Measurements from ENCODE around the gene C1orf116.

DNA sequence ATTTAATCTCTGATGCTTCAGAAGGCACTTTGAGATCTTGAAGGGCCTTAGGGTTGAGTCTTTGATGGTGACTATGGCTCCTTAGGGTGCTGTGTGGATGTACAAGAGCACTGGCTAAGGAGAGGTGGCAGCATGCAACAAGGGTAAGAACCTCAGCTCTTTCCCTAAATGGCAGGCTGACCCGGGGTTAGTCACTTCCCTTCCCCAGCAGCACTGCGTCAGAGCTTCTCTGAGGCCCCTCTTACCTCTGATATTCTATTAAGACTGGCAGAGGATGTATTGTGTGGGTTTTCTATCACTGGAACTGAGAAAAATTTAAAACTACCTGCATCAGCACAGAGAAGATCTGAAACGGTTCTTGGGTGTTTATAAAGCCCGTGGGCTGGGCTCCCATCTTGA is 11.8 kb downstream of the C1orf116 start:
- TF ChIP-seq, protein P1, sequence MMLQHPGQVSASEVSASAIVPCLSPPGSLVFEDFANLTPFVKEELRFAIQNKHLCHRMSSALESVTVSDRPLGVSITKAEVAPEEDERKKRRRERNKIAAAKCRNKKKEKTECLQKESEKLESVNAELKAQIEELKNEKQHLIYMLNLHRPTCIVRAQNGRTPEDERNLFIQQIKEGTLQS (IDR thresholded peaks at IDR 0.05) = no peak
- TF ChIP-seq CTCF (IDR thresholded peaks at IDR 0.05; ENCODE audit: low read depth, low read length, missing input control) (no peak), SP1 (IDR thresholded peaks at IDR 0.05) (no peak), HNF4G (IDR thresholded peaks at IDR 0.05) (no peak)
